RWPE1 (cell line): Measurements from ENCODE around the gene C5.

Source experiments
- CTCF ChIA-PET: fragments of 350-600 bp; sonication (Branson Sonifier 250); formaldehyde crosslinking; extraction: SDS; loops from one replicate; lab custom pipeline; 2021; lab: Yijun Ruan, JAX
- POLR2A ChIA-PET: fragments of 400-600 bp; formaldehyde crosslinking; extraction: SDS; loops from one replicate; lab custom pipeline; 2020; ENCODE audit warnings: antibody characterized with exemption; ENCODE audit not compliant: low non-redundant PET; lab: Yijun Ruan, JAX
- DNase-seq: peaks from one replicate; pipeline ENCODE4 v3.0.0; 2012; ENCODE audit warnings: low spot score
- H3K27ac ChIP-seq: fragments of 450-650 bp; 2 replicates; pipeline ENCODE4 v1.5.1; 2017
- TF ChIP-seq, protein P1 (sequence below): fragments of 450-650 bp; conservative IDR thresholded peaks from 2 replicates; pipeline ENCODE4 v1.5.1; 2017; ENCODE audit warnings: low read depth, mild to moderate bottlenecking

C5 gene

DNA sequence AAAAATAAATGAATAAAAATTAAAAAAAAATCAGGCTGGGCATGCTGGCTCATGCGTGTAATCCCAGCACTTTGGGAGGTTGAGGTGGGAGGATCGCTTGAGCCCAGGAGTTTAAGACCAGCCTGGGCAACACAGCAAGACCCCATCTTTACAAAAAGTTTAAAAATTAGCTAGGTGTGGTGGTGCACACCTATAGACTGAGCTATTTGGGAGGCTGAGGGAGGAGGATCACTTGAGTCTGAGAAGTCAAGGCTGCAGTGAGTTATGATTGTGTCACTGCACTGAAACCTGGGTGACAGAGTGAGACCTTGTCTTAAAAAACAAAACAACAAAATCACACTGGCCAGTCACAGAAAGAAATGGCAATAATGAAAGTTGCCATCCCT, 21.3 kb upstream of the C5 start:
- ChIA-PET POLR2A (no interaction called here), CTCF (interaction anchor here (0.6 to 2.0 kb wide), 7 partner anchors 11 to 451 kb away, joined by 3 to 9 read pairs (median 3); no protein-coding TSS in a partner anchor)
- DNase-seq, result no peak
- TF ChIP-seq, protein P1, sequence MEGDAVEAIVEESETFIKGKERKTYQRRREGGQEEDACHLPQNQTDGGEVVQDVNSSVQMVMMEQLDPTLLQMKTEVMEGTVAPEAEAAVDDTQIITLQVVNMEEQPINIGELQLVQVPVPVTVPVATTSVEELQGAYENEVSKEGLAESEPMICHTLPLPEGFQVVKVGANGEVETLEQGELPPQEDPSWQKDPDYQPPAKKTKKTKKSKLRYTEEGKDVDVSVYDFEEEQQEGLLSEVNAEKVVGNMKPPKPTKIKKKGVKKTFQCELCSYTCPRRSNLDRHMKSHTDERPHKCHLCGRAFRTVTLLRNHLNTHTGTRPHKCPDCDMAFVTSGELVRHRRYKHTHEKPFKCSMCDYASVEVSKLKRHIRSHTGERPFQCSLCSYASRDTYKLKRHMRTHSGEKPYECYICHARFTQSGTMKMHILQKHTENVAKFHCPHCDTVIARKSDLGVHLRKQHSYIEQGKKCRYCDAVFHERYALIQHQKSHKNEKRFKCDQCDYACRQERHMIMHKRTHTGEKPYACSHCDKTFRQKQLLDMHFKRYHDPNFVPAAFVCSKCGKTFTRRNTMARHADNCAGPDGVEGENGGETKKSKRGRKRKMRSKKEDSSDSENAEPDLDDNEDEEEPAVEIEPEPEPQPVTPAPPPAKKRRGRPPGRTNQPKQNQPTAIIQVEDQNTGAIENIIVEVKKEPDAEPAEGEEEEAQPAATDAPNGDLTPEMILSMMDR, result no peak
- peak overlapping the region; percentile 24 for H3K27ac ChIP-seq

DNA sequence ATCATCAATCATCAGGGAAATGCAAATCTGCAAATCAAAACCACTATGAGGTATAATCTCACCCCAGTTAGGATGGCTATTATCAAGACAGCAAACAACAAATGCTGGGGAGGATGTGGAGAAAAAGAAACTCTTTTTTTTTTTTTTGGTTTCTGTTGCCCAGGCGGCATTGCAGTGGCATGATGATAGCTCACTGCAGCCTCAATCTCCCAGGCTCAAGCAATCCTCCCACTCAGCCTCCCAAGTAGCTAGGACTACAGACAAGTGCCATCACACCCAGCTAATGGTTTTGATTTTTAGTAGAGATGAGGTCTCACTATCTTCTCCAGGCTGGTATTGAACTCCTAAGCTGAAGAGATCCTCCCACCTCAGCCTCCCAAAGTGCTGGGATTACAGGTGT, 19.3 kb upstream of the C5 start:
- no peak overlapping the region for H3K27ac ChIP-seq
- DNase-seq, result no peak
- TF ChIP-seq, protein P1, result no peak
- POLR2A ChIA-PET, result no interaction called here
- CTCF ChIA-PET, result no interaction called here

DNA sequence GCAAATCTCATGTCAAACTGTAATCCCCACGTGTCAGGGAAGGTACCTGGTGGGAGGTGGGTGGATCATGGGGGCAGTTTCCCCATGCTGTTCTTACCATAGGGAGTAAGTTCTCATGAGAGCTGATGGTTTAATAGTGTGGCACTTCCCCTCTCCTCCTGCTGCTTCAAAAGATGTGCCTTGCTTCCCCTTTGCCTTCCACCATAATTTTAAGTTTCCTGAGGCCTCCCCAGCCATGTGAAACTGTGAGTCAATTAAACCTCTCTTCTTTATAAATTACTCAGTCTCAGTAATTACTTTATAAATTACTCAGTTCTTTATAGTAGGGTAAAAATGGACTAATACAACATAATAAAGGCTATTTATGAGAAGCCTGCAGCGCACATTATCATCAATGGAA, 17.6 kb upstream of the C5 start:
- CTCF ChIA-PET, result interaction anchor here (0.6 to 0.9 kb wide), 3 partner anchors 7 to 275 kb away, joined by 3 to 5 read pairs (median 3); no protein-coding TSS in a partner anchor
- no peak overlapping the region for H3K27ac ChIP-seq
- POLR2A ChIA-PET, result no interaction called here
- TF ChIP-seq, protein P1, result no peak
- no peak for DNase-seq

GRCh38 chr9:121066850-121067249, 16.8 kb upstream of the C5 start:
- no peak overlapping the region for H3K27ac ChIP-seq
- TF ChIP-seq, protein P1, result no peak
- POLR2A ChIA-PET, result no interaction called here
- DNase-seq, result no peak
- CTCF ChIA-PET, result interaction anchor here (0.6 kb wide), 2 partner anchors 48 to 381 kb away, joined by 3 to 6 read pairs; no protein-coding TSS in a partner anchor

GRCh38 chr9:121059998-121060636, 10.0 kb upstream of the C5 start:
- TF ChIP-seq, protein P1, result peak; percentile 98
- no peak overlapping the region for H3K27ac ChIP-seq
- POLR2A ChIA-PET, result no interaction called here
- peak; percentile 79 for DNase-seq
- CTCF ChIA-PET, result interaction anchor here (0.6 to 2.0 kb wide), 22 partner anchors 8 to 530 kb away, joined by 3 to 28 read pairs (median 4); partner anchors contain the start of gene C5

DNA sequence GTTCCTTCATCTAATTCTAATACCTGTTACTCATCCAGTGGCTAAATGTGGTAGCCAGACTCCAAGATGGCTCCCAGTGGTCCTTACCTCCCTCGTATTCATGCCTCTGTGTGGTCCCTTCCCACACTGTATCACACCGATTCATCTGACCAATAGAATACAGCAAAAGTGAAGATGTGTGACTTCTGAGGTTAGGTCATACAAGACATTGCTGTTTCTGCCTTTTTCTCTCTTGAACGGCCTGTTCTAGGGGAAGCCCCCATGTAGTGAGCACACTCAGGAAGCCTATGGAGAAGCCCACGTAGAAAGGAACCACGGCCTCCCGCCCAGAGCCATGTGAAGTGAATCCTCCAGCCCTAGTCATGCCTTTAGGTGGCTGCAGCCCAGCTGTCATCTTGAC, 9.4 kb upstream of the C5 start:
- no peak overlapping the region for H3K27ac ChIP-seq
- CTCF ChIA-PET, result interaction anchor here (0.6 to 2.0 kb wide), 18 partner anchors 8 to 314 kb away, joined by 3 to 28 read pairs (median 4); partner anchors contain the start of gene C5
- TF ChIP-seq, protein P1, result no peak
- POLR2A ChIA-PET, result no interaction called here
- no peak for DNase-seq
